Iris pigment epithelial cell (primary cell): ENCODE results near the gene DTHD1.

Experiments
- DNase-seq: peaks from one replicate; pipeline ENCODE4 v3.0.0-alpha.2; 2011; ENCODE audit warnings: low read depth

Gene DTHD1

GRCh38 chr4:36281384-36282106, at the start of gene DTHD1:
Gene DTHD1 (plus strand): TSS chr4:36281616. CDS start chr4:36281759, 143 bp downstream.
- no peak for DNase-seq

GRCh38 chr4:36233567-36234266, 47.7 kb upstream of the DTHD1 start:
- DNase-seq, result no peak

GRCh38 chr4:36235306-36235705, 46.1 kb upstream of the DTHD1 start:
- peak; percentile 31 for DNase-seq

GRCh38 chr4:36236159-36236558, 45.3 kb upstream of the DTHD1 start:
- no peak for DNase-seq

- no peak for DNase-seq
These were observed 43.8 kb upstream of the DTHD1 start for GRCh38 chr4:36237366-36238313.

- DNase-seq, result no peak
These were observed 39.6 kb upstream of the DTHD1 start for GRCh38 chr4:36241771-36242170.

- peak; percentile 2 for DNase-seq
These were observed 38.6 kb upstream of the DTHD1 start for GRCh38 chr4:36242629-36243354.

- DNase-seq, result peak; percentile 32
These were observed 37.8 kb upstream of the DTHD1 start for GRCh38 chr4:36243355-36244256.

GRCh38 chr4:36244257-36245082, 36.9 kb upstream of the DTHD1 start, which contains the start of gene ARAP2:
Gene ARAP2 (minus strand): TSS chr4:36244514. CDS start chr4:36229486, 15,028 bp downstream.
- DNase-seq, result peak; percentile 38

GRCh38 chr4:36249610-36250009, 31.8 kb upstream of the DTHD1 start:
- no peak for DNase-seq

GRCh38 chr4:36251983-36252382, 29.4 kb upstream of the DTHD1 start:
- DNase-seq, result no peak

GRCh38 chr4:36254371-36254770, 27.0 kb upstream of the DTHD1 start:
- DNase-seq, result no peak

- no peak for DNase-seq
These were observed 25.8 kb upstream of the DTHD1 start for GRCh38 chr4:36255577-36255976.

GRCh38 chr4:36256398-36256891, 25.0 kb upstream of the DTHD1 start:
- no peak for DNase-seq

- no peak for DNase-seq
These were observed 20.7 kb upstream of the DTHD1 start for GRCh38 chr4:36260731-36261130.

GRCh38 chr4:36264207-36264826, 17.1 kb upstream of the DTHD1 start:
- no peak for DNase-seq

GRCh38 chr4:36267486-36268268, 13.7 kb upstream of the DTHD1 start:
- no peak for DNase-seq

GRCh38 chr4:36269101-36269500, 12.3 kb upstream of the DTHD1 start:
- no peak for DNase-seq
